ENCODE data around the gene DNAH14.

GRCh38 chr1:224896130-224896781 lies 33.2 kb upstream of the DNAH14 start:
- no peak for TF ChIP-seq CTCF (IDR thresholded peaks at IDR 0.05 in 4 of 5, conservative IDR thresholded peaks at IDR 0.05 in 1 of 5)
- no peak for TF ChIP-seq POLR2A (IDR thresholded peaks at IDR 0.05)
